B cell (primary cell): ENCODE results near the gene DCUN1D2.

Source experiments
- CTCF ChIP-seq: fragments of 200-600 bp; IDR thresholded peaks from one replicate; pipeline ENCODE4 v1.8.0; 2022; ENCODE audit warnings: antibody characterized with exemption, mild to moderate bottlenecking
- EZH2 ChIP-seq: IDR thresholded peaks from 2 replicates; pipeline ENCODE4 v1.6.1; 2012; ENCODE audit warnings: borderline replicate concordance, low read depth, mild to moderate bottlenecking, moderate library complexity, low read length; ENCODE audit not compliant: insufficient read depth, poor library complexity, severe bottlenecking

- TF ChIP-seq CTCF (no peak), EZH2 (no peak)
Observed at GRCh38 chr13:113485545-113485944, 5.0 kb downstream of the DCUN1D2 start.
